Endodermal cell (in vitro differentiated cells): Measurements from ENCODE around the gene NPR1. TPM values are rescaled to one million over a fixed set of nuclear protein-coding genes. Genes with fewer than 3 reads are reported as not detected.

Experiments used
- DNase-seq: peaks from one replicate; pipeline ENCODE4 v3.0.0-alpha.2; 2017
- H3K27ac ChIP-seq: 2 replicates; pipeline ENCODE4 v1.5.1; 2013; ENCODE audit warnings: mild to moderate bottlenecking, low read depth, low read length, moderate library complexity
- H3K27me3 ChIP-seq: 2 replicates; pipeline ENCODE4 v1.6.1; 2013; ENCODE audit warnings: mild to moderate bottlenecking, low read length, moderate library complexity; ENCODE audit not compliant: insufficient read depth, control insufficient read depth, poor library complexity, severe bottlenecking
- H3K36me3 ChIP-seq: 2 replicates; pipeline ENCODE4 v1.7.0; 2013; ENCODE audit warnings: mild to moderate bottlenecking, low read length, moderate library complexity; ENCODE audit not compliant: control insufficient read depth, insufficient read depth
- H3K4me1 ChIP-seq: one replicate; pipeline ENCODE4 v1.7.0; 2013; ENCODE audit warnings: low read length; ENCODE audit not compliant: control insufficient read depth, insufficient read depth
- H3K4me3 ChIP-seq: 2 replicates; pipeline ENCODE4 v1.5.1; 2013; ENCODE audit warnings: mild to moderate bottlenecking, low read length, moderate library complexity
- H3K9ac ChIP-seq: 2 replicates; pipeline ENCODE4 v1.6.1; 2013; ENCODE audit warnings: mild to moderate bottlenecking, low read length, moderate library complexity; ENCODE audit not compliant: poor library complexity, severe bottlenecking; ENCODE audit errors: extremely low read depth
- H3K9me3 ChIP-seq: 2 replicates; pipeline ENCODE4 v1.6.1; 2013; ENCODE audit warnings: mild to moderate bottlenecking, low read length, moderate library complexity; ENCODE audit not compliant: control insufficient read depth
- H3K27ac Mint-ChIP-seq: 2 replicates; pipeline ENCODE4 v1.8.0; 2020; ENCODE audit warnings: mixed read lengths
- H3K27me3 Mint-ChIP-seq: 2 replicates; pipeline ENCODE4 v1.8.0; 2021; ENCODE audit warnings: mild to moderate bottlenecking, mixed read lengths; ENCODE audit not compliant: insufficient read depth
- H3K36me3 Mint-ChIP-seq: 2 replicates; pipeline ENCODE4 v1.8.0; 2020; ENCODE audit warnings: low read depth, mixed read lengths
- H3K4me1 Mint-ChIP-seq: 2 replicates; pipeline ENCODE4 v1.8.0; 2020; ENCODE audit warnings: mixed read lengths
- H3K4me3 Mint-ChIP-seq: 2 replicates; pipeline ENCODE4 v1.8.0; 2020; ENCODE audit warnings: mild to moderate bottlenecking, moderate library complexity, mixed read lengths
- H3K9me3 Mint-ChIP-seq: 2 replicates; pipeline ENCODE4 v1.8.0; 2020; ENCODE audit warnings: mild to moderate bottlenecking, mixed read lengths
- WGBS, 2 experiments: methylation state at CpG; one replicate each; pipeline versions ENCODE4 v1.1.5 to v1.1.7; 2013; ENCODE audit warnings: missing lambda C conversion rate in 2 of 2, mixed read lengths in 1 of 2; ENCODE audit not compliant: insufficient coverage in 1 of 2, insufficient read length in 1 of 2; 5-methylcytosine and 5-hydroxymethylcytosine counted together
- total RNA-seq, 2 donors: library from RNA; stranded (reverse); fragmentation: NEBNext Ultra II Directional in 1 of 2; extraction: Animal tissue kit (Norgen Biotek cat#: 25700) in 1 of 2; gene quantifications; 2 replicates in 1 of 2; 3 replicates in 1 of 2; pipeline ENCODE4 v1.2.1, GENCODE V29; 2021
- TF ChIP-seq, protein P1 (sequence below): fragments of 200-600 bp; sonication (generic); conservative IDR thresholded peaks from 2 replicates; pipeline ENCODE4 v1.5.0; 2021; ENCODE audit warnings: antibody characterized with exemption, mild to moderate bottlenecking

The NPR1 gene
- total RNA-seq, 2 donors from 2014 or later = 2.7 to 4.5 TPM

DNA sequence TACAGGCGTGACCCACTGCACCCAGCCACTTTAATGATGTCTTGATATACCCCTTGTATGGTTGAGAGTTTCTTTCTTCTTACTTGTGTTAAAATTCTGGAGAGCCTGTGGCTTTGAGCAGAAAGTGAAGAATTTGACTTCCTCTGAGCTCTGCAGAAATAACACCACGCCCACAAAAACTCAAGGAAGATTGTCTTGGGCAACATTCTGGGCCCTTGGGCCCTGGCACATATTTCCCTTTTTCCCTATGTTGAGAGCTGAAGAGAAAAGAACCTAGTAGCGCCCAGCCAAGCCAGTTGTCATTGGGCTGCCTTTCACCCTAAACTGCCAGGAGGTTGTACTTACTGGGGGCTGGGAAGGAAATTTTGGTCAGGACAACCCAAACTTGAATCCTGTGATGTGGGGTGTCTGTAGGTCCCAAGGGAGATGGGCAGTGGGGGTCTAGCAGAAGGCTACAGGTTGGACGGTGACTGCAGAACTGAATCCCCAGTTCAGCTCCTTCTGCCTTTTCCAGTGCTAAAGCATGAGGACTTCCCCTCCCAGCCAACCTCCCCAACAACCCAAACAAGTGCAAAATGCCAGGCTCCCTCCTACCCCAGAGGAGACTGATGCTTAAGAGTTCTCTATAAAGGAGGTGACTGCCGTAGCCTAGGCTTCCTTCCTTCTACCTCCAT, 31.7 kb upstream of the NPR1 start:
- Histone ChIP-seq H3K9ac (no peak overlapping the region), H3K4me1 (peaks cover 16% of the 10 kb centered on the region), H3K9me3 (no peaks in the 10 kb centered on the region), H3K4me3 (no peak overlapping the region), H3K27me3 (no peaks in the 10 kb centered on the region), H3K27ac (no peak overlapping the region), H3K36me3 (peaks cover 51% of the 10 kb centered on the region)
- DNase-seq = no peak
- Mint-ChIP-seq H3K4me3 (no peak overlapping the region), H3K9me3 (no peaks in the 10 kb centered on the region), H3K27me3 (no peaks in the 10 kb centered on the region), H3K4me1 (peaks cover 19% of the 10 kb centered on the region), H3K27ac (peak overlapping the region; percentile 64), H3K36me3 (peaks cover 47% of the 10 kb centered on the region)
- TF ChIP-seq, protein P1, sequence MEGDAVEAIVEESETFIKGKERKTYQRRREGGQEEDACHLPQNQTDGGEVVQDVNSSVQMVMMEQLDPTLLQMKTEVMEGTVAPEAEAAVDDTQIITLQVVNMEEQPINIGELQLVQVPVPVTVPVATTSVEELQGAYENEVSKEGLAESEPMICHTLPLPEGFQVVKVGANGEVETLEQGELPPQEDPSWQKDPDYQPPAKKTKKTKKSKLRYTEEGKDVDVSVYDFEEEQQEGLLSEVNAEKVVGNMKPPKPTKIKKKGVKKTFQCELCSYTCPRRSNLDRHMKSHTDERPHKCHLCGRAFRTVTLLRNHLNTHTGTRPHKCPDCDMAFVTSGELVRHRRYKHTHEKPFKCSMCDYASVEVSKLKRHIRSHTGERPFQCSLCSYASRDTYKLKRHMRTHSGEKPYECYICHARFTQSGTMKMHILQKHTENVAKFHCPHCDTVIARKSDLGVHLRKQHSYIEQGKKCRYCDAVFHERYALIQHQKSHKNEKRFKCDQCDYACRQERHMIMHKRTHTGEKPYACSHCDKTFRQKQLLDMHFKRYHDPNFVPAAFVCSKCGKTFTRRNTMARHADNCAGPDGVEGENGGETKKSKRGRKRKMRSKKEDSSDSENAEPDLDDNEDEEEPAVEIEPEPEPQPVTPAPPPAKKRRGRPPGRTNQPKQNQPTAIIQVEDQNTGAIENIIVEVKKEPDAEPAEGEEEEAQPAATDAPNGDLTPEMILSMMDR = no peak
- 92 to 100% methylated on average over 2 to 5 of the region's 5 CpGs for WGBS, 2 experiments

DNA sequence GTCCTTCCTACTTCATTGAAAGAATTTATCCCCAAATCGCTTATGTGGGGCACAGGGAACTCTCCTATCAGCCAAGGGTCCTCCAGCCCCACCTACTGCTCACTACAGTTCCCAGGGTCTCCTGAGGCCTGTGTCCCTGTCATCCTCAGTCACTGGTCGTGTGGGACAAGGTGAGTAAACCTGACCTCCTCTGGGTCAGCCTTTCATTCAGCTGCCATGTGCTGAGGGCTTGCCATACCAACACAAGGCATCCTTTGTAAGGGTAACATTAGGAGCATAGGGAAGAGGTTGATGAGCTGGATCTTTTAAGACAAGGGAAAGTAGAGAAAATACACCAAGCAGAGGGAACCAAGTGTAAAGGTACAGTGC, 31.2 kb upstream of the NPR1 start:
- TF ChIP-seq, protein P1 = peak; percentile 43
- peak; percentile 66 for DNase-seq
- H3K36me3 Mint-ChIP-seq = peaks cover 42% of the 10 kb centered on the region
- peaks cover 13% of the 10 kb centered on the region for H3K4me1 ChIP-seq
- H3K4me1 Mint-ChIP-seq = peaks cover 16% of the 10 kb centered on the region
- no peak overlapping the region for H3K4me3 Mint-ChIP-seq
- H3K4me3 ChIP-seq = no peak overlapping the region
- H3K27me3 Mint-ChIP-seq = no peaks in the 10 kb centered on the region
- H3K9me3 ChIP-seq = no peaks in the 10 kb centered on the region
- WGBS, 2 experiments = 83% methylated on average over 2 of the region's 2 CpGs
- peak overlapping the region; percentile 64 for H3K27ac Mint-ChIP-seq
- no peaks in the 10 kb centered on the region for H3K27me3 ChIP-seq
- H3K36me3 ChIP-seq = peaks cover 46% of the 10 kb centered on the region
- no peak overlapping the region for H3K27ac ChIP-seq
- no peak overlapping the region for H3K9ac ChIP-seq
- no peaks in the 10 kb centered on the region for H3K9me3 Mint-ChIP-seq

DNA sequence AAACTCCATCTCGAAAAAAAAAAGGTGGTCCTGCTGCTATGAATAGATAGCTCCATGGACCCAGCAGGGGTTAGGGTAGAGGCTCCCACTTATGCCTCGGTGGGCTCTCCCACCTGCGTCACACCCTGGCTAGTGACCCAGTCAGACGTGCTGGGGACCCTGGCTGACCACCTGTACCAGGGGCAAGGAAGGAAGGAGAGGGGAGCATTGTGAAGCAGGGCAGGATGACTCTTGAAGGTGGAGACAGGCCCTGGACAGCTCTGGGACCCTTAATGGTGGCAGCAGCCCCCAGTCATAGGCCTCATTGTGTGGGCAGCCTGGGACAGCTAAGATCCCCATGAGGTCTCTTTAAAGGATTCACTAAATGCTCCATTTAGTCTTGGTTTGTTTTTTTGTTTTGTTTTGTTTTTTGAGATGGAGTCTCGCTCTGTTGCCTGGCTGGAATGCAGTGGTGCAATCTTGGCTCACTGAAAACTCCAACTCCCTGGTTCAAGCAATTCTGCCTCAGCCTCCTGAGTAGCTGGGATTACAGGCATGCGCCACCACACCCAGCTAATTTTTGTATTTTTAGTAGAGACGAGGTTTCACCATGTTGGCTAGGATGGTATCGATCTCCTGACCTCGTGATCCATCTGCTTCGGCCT, 30.4 kb upstream of the NPR1 start:
- peaks cover 3% of the 10 kb centered on the region for H3K27me3 Mint-ChIP-seq
- H3K9me3 ChIP-seq = no peaks in the 10 kb centered on the region
- H3K36me3 Mint-ChIP-seq = peaks cover 34% of the 10 kb centered on the region
- H3K27ac ChIP-seq = no peak overlapping the region
- H3K9me3 Mint-ChIP-seq = no peaks in the 10 kb centered on the region
- H3K4me1 ChIP-seq = peaks cover 10% of the 10 kb centered on the region
- H3K4me1 Mint-ChIP-seq = peaks cover 14% of the 10 kb centered on the region
- H3K27ac Mint-ChIP-seq = peak overlapping the region; percentile 52
- no peak overlapping the region for H3K4me3 ChIP-seq
- H3K36me3 ChIP-seq = peaks cover 38% of the 10 kb centered on the region
- H3K4me3 Mint-ChIP-seq = no peak overlapping the region
- WGBS, 2 experiments = 86 to 94% methylated on average over 3 to 10 of the region's 10 CpGs
- no peak for DNase-seq
- no peak overlapping the region for H3K9ac ChIP-seq
- TF ChIP-seq, protein P1 = no peak
- H3K27me3 ChIP-seq = no peaks in the 10 kb centered on the region
